Measurements from ENCODE around the gene SDF4.

SDF4 gene

DNA sequence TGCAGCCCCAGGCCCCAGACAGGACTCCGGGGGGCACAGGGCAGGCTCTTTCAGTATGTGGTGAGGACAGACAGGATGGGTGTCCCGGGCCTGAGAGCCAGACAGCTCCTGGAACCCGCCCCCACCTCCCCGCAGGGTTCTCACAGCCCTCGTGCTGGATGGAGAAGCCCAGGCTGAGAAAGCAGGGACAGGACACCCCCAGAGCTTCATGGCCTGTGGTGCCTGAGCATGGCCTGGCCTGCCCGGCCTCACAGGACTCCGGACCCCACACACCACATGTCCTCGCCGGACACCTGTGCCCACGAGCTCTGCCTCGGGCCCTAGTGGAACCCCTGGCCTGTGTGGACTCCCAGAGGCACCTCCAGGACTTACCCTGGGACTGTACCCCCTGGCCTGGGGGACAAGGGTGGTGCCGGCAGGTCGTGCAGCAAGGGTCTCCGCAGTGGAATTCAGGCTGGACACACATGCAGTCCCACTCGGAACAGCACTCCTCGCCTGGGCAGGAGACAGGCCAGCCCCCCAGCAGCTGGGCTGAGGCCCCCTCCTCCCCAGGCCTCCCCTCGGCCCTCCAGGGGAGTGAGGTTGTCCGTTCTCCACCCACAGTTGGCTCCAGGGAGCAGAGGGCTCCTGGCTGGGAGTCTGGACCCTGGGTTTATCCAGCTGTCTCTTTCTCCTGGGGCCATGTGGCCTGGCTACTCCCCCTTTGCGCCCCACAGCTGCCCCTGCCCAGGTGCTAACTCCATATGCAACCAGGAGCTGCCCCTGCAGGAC lies 26.6 kb downstream of the SDF4 start:
- DNase-seq = no peak
- Histone ChIP-seq H3K4me1 (ENCODE audit: insufficient read depth, low read length) (peaks cover 10% of the 10 kb centered on the region), H4K20me1 (ENCODE audit: insufficient read depth, low read length) (peaks cover 18% of the 10 kb centered on the region), H3K9ac (ENCODE audit: low read depth, low read length) (no peak overlapping the region), H3K36me3 (ENCODE audit: insufficient read depth, low read length) (no peaks in the 10 kb centered on the region), H2AFZ (ENCODE audit: low read depth, low read length) (no peak overlapping the region), H3K79me2 (ENCODE audit: insufficient read depth, low read length) (no peaks in the 10 kb centered on the region), H3K9me3 (ENCODE audit: insufficient read depth, low read length, severe bottlenecking) (no peaks in the 10 kb centered on the region), H3K4me3 (ENCODE audit: low read depth in 1 of 2, low read length in 2 of 2) (no peak overlapping the region), H3K4me2 (ENCODE audit: insufficient read depth, low read length) (no peak overlapping the region), H3K27me3 (ENCODE audit: insufficient read depth, low read length, poor library complexity) (peaks cover 4% of the 10 kb centered on the region), H3K27ac (ENCODE audit: low read length) (no peak overlapping the region)
- TF ChIP-seq, protein P1, sequence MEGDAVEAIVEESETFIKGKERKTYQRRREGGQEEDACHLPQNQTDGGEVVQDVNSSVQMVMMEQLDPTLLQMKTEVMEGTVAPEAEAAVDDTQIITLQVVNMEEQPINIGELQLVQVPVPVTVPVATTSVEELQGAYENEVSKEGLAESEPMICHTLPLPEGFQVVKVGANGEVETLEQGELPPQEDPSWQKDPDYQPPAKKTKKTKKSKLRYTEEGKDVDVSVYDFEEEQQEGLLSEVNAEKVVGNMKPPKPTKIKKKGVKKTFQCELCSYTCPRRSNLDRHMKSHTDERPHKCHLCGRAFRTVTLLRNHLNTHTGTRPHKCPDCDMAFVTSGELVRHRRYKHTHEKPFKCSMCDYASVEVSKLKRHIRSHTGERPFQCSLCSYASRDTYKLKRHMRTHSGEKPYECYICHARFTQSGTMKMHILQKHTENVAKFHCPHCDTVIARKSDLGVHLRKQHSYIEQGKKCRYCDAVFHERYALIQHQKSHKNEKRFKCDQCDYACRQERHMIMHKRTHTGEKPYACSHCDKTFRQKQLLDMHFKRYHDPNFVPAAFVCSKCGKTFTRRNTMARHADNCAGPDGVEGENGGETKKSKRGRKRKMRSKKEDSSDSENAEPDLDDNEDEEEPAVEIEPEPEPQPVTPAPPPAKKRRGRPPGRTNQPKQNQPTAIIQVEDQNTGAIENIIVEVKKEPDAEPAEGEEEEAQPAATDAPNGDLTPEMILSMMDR (IDR thresholded peaks at IDR 0.05; ENCODE audit: borderline replicate concordance, extremely low read depth, low read length, poor library complexity, severe bottlenecking) = no peak
- TF ChIP-seq EZH2 (IDR thresholded peaks at IDR 0.05; ENCODE audit: borderline replicate concordance, low read depth, low read length, severe bottlenecking) = no peak
- ATAC-seq (ENCODE audit: insufficient read depth, low read depth) = no peak

DNA sequence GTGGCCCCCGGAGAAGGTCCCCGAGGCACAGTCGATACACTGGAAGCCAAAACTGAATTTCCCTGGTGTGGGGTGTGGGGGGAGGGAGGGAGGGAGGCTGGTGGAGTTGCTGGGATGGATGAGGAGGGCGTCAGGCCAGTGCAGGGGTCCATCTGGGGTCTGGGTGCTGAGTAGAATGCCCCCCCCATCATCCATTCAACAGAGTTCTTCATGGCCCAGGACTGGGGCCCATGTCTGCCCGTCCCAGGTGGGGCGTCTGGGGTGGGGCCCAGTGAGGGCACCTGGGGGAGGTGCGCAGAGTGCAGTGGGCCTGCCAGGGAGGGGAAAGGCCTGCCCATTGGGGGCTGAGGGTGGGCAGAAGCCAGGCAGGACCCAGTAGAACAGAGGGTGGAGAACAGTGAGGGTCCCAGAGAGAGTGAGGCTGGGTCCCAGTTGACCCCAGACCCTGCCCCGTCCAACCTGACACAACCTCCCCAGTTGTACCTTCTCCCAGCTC lies 27.3 kb downstream of the SDF4 start:
- no peak overlapping the region for H3K27ac ChIP-seq (ENCODE audit: low read length)
- H3K4me1 ChIP-seq (ENCODE audit: insufficient read depth, low read length) = peaks cover 10% of the 10 kb centered on the region
- no peak overlapping the region for H3K4me2 ChIP-seq (ENCODE audit: insufficient read depth, low read length)
- no peak overlapping the region for H2AFZ ChIP-seq (ENCODE audit: low read depth, low read length)
- peaks cover 4% of the 10 kb centered on the region for H3K27me3 ChIP-seq (ENCODE audit: insufficient read depth, low read length, poor library complexity)
- no peak for TF ChIP-seq EZH2 (IDR thresholded peaks at IDR 0.05; ENCODE audit: borderline replicate concordance, low read depth, low read length, severe bottlenecking)
- TF ChIP-seq, protein P1 (IDR thresholded peaks at IDR 0.05; ENCODE audit: borderline replicate concordance, extremely low read depth, low read length, poor library complexity, severe bottlenecking) = no peak
- DNase-seq (no peak), ATAC-seq (ENCODE audit: insufficient read depth, low read depth) (no peak)
- peaks cover 18% of the 10 kb centered on the region for H4K20me1 ChIP-seq (ENCODE audit: insufficient read depth, low read length)
- no peaks in the 10 kb centered on the region for H3K9me3 ChIP-seq (ENCODE audit: insufficient read depth, low read length, severe bottlenecking)
- no peaks in the 10 kb centered on the region for H3K36me3 ChIP-seq (ENCODE audit: insufficient read depth, low read length)
- H3K4me3 ChIP-seq (ENCODE audit: low read depth in 1 of 2, low read length in 2 of 2) = no peak overlapping the region
- no peak overlapping the region for H3K9ac ChIP-seq (ENCODE audit: low read depth, low read length)
- no peaks in the 10 kb centered on the region for H3K79me2 ChIP-seq (ENCODE audit: insufficient read depth, low read length)

DNA sequence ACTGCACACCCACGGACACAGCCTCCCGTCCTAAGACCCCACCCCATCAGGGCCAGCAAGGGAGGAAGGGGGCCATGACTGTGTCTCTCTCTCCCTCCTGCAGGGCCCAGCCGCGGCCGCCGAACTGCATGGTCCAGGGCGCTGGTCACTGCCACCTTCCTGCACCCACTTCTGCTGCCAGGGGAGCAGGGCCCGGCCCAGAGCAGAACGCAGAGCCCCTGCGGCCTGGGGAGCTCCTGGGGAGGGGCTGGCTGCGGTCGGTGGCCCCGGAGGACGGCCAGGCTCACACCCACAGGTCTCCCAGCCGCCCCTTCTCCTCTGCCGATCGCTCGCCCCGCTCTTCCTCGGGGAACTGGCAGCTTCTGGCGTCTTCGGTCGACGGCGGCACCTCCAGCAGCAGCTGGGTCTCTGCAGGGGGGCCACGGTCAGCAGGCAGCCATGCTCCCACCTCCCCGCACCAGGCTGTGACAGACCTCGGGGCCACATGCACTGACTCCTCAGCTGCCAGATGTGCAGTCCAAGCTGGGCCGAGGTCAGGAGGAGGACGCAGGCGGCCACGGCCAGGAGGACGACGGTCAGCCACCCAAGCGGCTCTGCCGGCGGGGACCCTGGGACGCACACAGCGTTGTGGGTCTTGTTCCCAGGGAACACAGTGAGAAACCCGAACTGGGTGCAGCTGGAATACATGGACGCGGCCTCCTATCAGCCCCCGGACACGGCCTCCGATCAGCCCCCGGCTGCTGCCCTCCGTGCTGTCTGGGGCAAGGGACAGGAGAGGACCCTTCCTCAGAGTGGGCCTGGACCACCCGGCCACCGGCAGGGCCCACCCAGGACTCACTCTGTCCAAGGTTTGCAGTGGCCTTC lies 28.0 kb downstream of the SDF4 start:
- Histone ChIP-seq H4K20me1 (ENCODE audit: insufficient read depth, low read length) (peaks cover 18% of the 10 kb centered on the region), H3K4me3 (ENCODE audit: low read depth in 1 of 2, low read length in 2 of 2) (no peak overlapping the region), H3K27ac (ENCODE audit: low read length) (no peak overlapping the region), H3K9ac (ENCODE audit: low read depth, low read length) (no peak overlapping the region), H2AFZ (ENCODE audit: low read depth, low read length) (no peak overlapping the region), H3K36me3 (ENCODE audit: insufficient read depth, low read length) (no peaks in the 10 kb centered on the region), H3K4me1 (ENCODE audit: insufficient read depth, low read length) (peaks cover 6% of the 10 kb centered on the region), H3K27me3 (ENCODE audit: insufficient read depth, low read length, poor library complexity) (peaks cover 4% of the 10 kb centered on the region), H3K79me2 (ENCODE audit: insufficient read depth, low read length) (no peaks in the 10 kb centered on the region), H3K4me2 (ENCODE audit: insufficient read depth, low read length) (no peak overlapping the region), H3K9me3 (ENCODE audit: insufficient read depth, low read length, severe bottlenecking) (no peaks in the 10 kb centered on the region)
- ATAC-seq (ENCODE audit: insufficient read depth, low read depth) = no peak
- DNase-seq = no peak
- TF ChIP-seq, protein P1 (IDR thresholded peaks at IDR 0.05; ENCODE audit: borderline replicate concordance, extremely low read depth, low read length, poor library complexity, severe bottlenecking) = no peak
- no peak for TF ChIP-seq EZH2 (IDR thresholded peaks at IDR 0.05; ENCODE audit: borderline replicate concordance, low read depth, low read length, severe bottlenecking)

All from DND-41 (cell line).